HG03520 (cell line): ENCODE measurements around the gene SPOCK1.

Source experiments
- ATAC-seq: cut with Tn5 transposase; IDR thresholded peaks from one replicate; pipeline ENCODE4 v1.9.1; 2021; ENCODE audit warnings: mild to moderate bottlenecking, moderate library complexity; ENCODE audit not compliant: unreplicated experiment

Gene SPOCK1

GRCh38 chr5:137446615-137447014, 52.5 kb downstream of the SPOCK1 start:
- no peak for ATAC-seq

- no peak for ATAC-seq
Observed at GRCh38 chr5:137446151-137446550, 53.0 kb downstream of the SPOCK1 start.

- ATAC-seq = no peak
Observed at GRCh38 chr5:137442660-137443059, 56.5 kb downstream of the SPOCK1 start.

GRCh38 chr5:137441476-137441875, 57.6 kb downstream of the SPOCK1 start:
- no peak for ATAC-seq

GRCh38 chr5:137440795-137441194, 58.3 kb downstream of the SPOCK1 start:
- ATAC-seq = no peak

- no peak for ATAC-seq
Observed at GRCh38 chr5:137439645-137440044, 59.5 kb downstream of the SPOCK1 start.

GRCh38 chr5:137438932-137439331, 60.2 kb downstream of the SPOCK1 start:
- no peak for ATAC-seq

GRCh38 chr5:137437774-137438173, 61.4 kb downstream of the SPOCK1 start:
- no peak for ATAC-seq

GRCh38 chr5:137433539-137433938, 65.6 kb downstream of the SPOCK1 start:
- ATAC-seq = no peak

- no peak for ATAC-seq
Observed at GRCh38 chr5:137432376-137432775, 66.8 kb downstream of the SPOCK1 start.

- ATAC-seq = no peak
Observed at GRCh38 chr5:137431051-137431450, 68.1 kb downstream of the SPOCK1 start.

GRCh38 chr5:137415231-137415681, 83.9 kb downstream of the SPOCK1 start:
- ATAC-seq = no peak

GRCh38 chr5:137414112-137414755, 84.9 kb downstream of the SPOCK1 start:
- ATAC-seq = no peak

- no peak for ATAC-seq
Observed at GRCh38 chr5:137412136-137412535, 87.0 kb downstream of the SPOCK1 start.

- ATAC-seq = no peak
Observed at GRCh38 chr5:137410234-137411010, 88.7 kb downstream of the SPOCK1 start.

GRCh38 chr5:137409736-137410135, 89.4 kb downstream of the SPOCK1 start:
- ATAC-seq = no peak

- no peak for ATAC-seq
Observed at GRCh38 chr5:137407090-137407489, 92.0 kb downstream of the SPOCK1 start.

- ATAC-seq = no peak
Observed at GRCh38 chr5:137405393-137405792, 93.7 kb downstream of the SPOCK1 start.

- ATAC-seq = no peak
Observed at GRCh38 chr5:137403869-137404268, 95.3 kb downstream of the SPOCK1 start.

- no peak for ATAC-seq
Observed at GRCh38 chr5:137402436-137403187, 96.5 kb downstream of the SPOCK1 start.

GRCh38 chr5:137401946-137402345, 97.2 kb downstream of the SPOCK1 start:
- no peak for ATAC-seq

- no peak for ATAC-seq
Observed at GRCh38 chr5:137400571-137400970, 98.6 kb downstream of the SPOCK1 start.
